Measurements from ENCODE around the gene LENG8. TPM values are rescaled to one million over a fixed set of nuclear protein-coding genes. Genes with fewer than 3 reads are reported as not detected.

LENG8 gene
- total and polyA plus RNA-seq, 2 of the 13 experiments (the other 11 are each of a cell fraction or from before 2014, with no cell fraction given), result 14.3 to 41.9 TPM

GRCh38 chr19:54464630-54465425 lies 15.8 kb downstream of the LENG8 start:
- intact Hi-C loops (cut with micrococcal nuclease; ENCODE audit: unreplicated experiment), result no loop called here
- TF ChIP-seq ZFY (CRISPR knock-in tag; IDR thresholded peaks at IDR 0.05) (peak; percentile 83), NR0B2 (CRISPR knock-in tag; IDR thresholded peaks at IDR 0.05) (no peak), ZSCAN21 (CRISPR knock-in tag; IDR thresholded peaks at IDR 0.05; ENCODE audit: borderline replicate concordance) (no peak), RFX5 (IDR thresholded peaks at IDR 0.05; ENCODE audit: low read depth, low read length) (no peak), ZNF563 (CRISPR knock-in tag; IDR thresholded peaks at IDR 0.05) (no peak), ZNF672 (CRISPR knock-in tag; IDR thresholded peaks at IDR 0.05) (no peak), ZBTB2 (CRISPR knock-in tag; IDR thresholded peaks at IDR 0.05; ENCODE audit: low read depth) (0 out of 2 replicates have a peak, but pooled peaks have one; percentile 30), KLF15 (CRISPR knock-in tag; IDR thresholded peaks at IDR 0.05; ENCODE audit: borderline replicate concordance) (no peak; the same call in 1 of the 2 replicates), AHDC1 (CRISPR knock-in tag; IDR thresholded peaks at IDR 0.05; ENCODE audit: borderline replicate concordance) (no peak), PBX2 (CRISPR knock-in tag; IDR thresholded peaks at IDR 0.05) (no peak), RCOR2 (CRISPR knock-in tag; IDR thresholded peaks at IDR 0.05) (no peak), IKZF5 (CRISPR knock-in tag; IDR thresholded peaks at IDR 0.05) (no peak; the same call in 1 of the 2 replicates)

More at GRCh38 chr19:54464630-54465425, 15.8 kb downstream of the LENG8 start:
- H3K27ac ChIP-seq (ENCODE audit: extremely low read length, insufficient read depth, low read length), result peak overlapping the region; percentile 96
- no peak overlapping the region for H2AFZ ChIP-seq (ENCODE audit: low read length)
- no peaks in the 10 kb centered on the region for H3K9me3 ChIP-seq (ENCODE audit: low read length)
- POLR2A ChIA-PET, result no interaction called here
- ATAC-seq (peak; percentile 79), FAIRE-seq (no peak), DNase-seq (ENCODE audit: low spot score) (peak; percentile 82)
- 79% methylated on average over 31 of the region's 87 CpGs for WGBS (ENCODE audit: low lambda C conversion rate)
- peaks cover 10% of the 10 kb centered on the region for H3K79me2 ChIP-seq (ENCODE audit: insufficient read depth, low read length)
- H3K36me3 ChIP-seq (replicated peaks in 1 of 2; ENCODE audit: control insufficient read depth in 1 of 2, insufficient read depth in 2 of 2, low read length in 2 of 2), result peaks cover 4 to 12% of the 10 kb centered on the region in 2 experiments; a peak in 3 of 5 replicates
- peak overlapping the region; percentile 72 to 80 (median 77) for H3K4me3 ChIP-seq (replicated peaks in 1 of 3; ENCODE audit: insufficient read depth in 1 of 3, low read depth in 2 of 3, low read length in 3 of 3)
- CTCF ChIA-PET (ENCODE audit: low intra/inter-chr PET ratio, low total read pairs), result no interaction called here
- H4K20me1 ChIP-seq (ENCODE audit: insufficient read depth, low read length), result no peaks in the 10 kb centered on the region; the same call in 1 of the 2 replicates
- peaks cover 21% of the 10 kb centered on the region for H3K4me1 ChIP-seq (ENCODE audit: insufficient read depth, low read length)
- BruUV-seq (replicated peaks), result no TSS peak
- H3K27me3 ChIP-seq (ENCODE audit: control insufficient read depth in 1 of 2, insufficient read depth in 2 of 2, low read length in 2 of 2), result no peaks in the 10 kb centered on the region
- peak overlapping the region; percentile 80 for H3K9ac ChIP-seq (ENCODE audit: insufficient read depth, low read depth, low read length)
- peak overlapping the region; percentile 94 for H3K4me2 ChIP-seq (ENCODE audit: low read depth, low read length)
- in situ Hi-C loops (cut with HindIII; ENCODE audit: extremely low pct_ligation_motif_present, low pct_unique_long_range_greater_than_20kb), result no loop called here

Measured in HepG2 (cell line).